ENCODE measurements around the gene NUFIP1. TPM values are rescaled to one million over a fixed set of nuclear protein-coding genes. Genes with fewer than 3 reads are reported as not detected.

The NUFIP1 gene
- total RNA-seq, 3 donors from 2014 or later = 15.7 to 16.3 (median 16.0) TPM

GRCh38 chr13:44976949-44977583 is 12.2 kb downstream of the NUFIP1 start:
- Mint-ChIP-seq H3K36me3 (ENCODE audit: insufficient read depth) (peaks cover 18% of the 10 kb centered on the region), H3K27me3 (ENCODE audit: low read depth) (no peaks in the 10 kb centered on the region), H3K9me3 (no peaks in the 10 kb centered on the region), H3K4me1 (ENCODE audit: low read depth) (no peaks in the 10 kb centered on the region), H3K4me3 (no peak overlapping the region)
- ATAC-seq = no peak
- no peak for DNase-seq

DNA sequence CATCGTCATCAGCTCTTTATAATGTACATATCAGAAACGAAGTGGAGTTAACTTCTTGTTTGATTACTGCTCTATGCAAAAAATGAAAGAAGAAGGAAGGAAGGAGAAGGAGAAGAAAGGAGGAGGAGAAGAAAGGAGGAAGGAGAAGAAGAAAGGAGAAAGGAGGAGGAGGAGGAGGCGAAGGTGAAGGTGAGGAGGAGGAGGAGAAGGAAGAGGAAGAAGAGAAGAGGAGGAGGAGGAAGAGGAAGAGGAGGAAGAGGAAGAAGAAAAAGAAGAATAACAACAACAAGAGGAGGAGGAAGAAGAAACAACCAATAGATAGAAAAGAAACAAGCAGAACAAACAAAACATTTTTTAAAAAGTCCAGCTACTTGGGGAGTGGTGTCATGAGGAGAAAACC is 13.1 kb downstream of the NUFIP1 start:
- H3K4me3 Mint-ChIP-seq = no peak overlapping the region
- DNase-seq = no peak
- no peaks in the 10 kb centered on the region for H3K27me3 Mint-ChIP-seq (ENCODE audit: low read depth)
- H3K9me3 Mint-ChIP-seq = no peaks in the 10 kb centered on the region
- ATAC-seq = no peak
- H3K36me3 Mint-ChIP-seq (ENCODE audit: insufficient read depth) = peaks cover 22% of the 10 kb centered on the region
- H3K4me1 Mint-ChIP-seq (ENCODE audit: low read depth) = no peaks in the 10 kb centered on the region

DNA sequence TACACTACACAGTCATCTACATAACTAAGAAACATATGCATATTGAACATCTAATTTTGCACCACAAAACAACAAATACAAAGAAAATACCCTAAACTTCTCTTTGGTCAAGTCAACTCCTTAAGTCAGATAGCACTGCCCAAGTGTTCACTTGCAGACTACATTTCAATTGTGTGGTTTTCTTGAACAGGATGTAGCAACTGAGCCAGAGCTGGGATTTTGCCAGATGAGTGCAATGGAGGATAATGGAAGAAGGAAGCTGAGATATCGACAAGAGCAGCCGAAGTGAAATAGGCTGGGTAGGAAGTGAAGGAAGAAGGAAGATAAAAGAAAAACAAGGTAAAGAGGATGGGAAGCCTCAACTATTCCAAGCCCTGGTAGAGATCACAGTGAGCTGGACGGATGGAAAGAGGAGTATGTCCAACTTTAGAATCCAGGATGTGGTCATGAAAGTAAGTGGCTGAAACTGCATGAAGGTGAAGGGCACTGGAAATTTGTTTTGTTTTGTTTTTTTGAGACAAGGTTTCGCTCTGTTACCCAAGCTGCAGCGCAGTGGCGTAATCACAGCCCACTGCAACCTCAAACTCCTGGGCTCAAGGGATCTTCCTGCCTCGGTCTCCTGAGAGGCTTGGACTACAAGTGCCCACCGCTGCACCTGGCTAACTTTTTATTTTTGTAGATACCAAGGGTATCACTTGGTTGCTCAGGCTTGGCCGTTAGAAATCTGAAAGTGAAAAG is 15.0 kb downstream of the NUFIP1 start:
- no peaks in the 10 kb centered on the region for H3K9me3 Mint-ChIP-seq
- no peak for DNase-seq
- H3K27me3 Mint-ChIP-seq (ENCODE audit: low read depth) = no peaks in the 10 kb centered on the region
- no peak overlapping the region for H3K4me3 Mint-ChIP-seq
- no peak for ATAC-seq
- H3K4me1 Mint-ChIP-seq (ENCODE audit: low read depth) = no peaks in the 10 kb centered on the region
- H3K36me3 Mint-ChIP-seq (ENCODE audit: insufficient read depth) = peaks cover 20% of the 10 kb centered on the region

GRCh38 chr13:44972956-44973581 is 16.2 kb downstream of the NUFIP1 start:
- Mint-ChIP-seq H3K36me3 (ENCODE audit: insufficient read depth) (peaks cover 17% of the 10 kb centered on the region), H3K27me3 (ENCODE audit: low read depth) (no peaks in the 10 kb centered on the region), H3K9me3 (no peaks in the 10 kb centered on the region), H3K4me1 (ENCODE audit: low read depth) (no peaks in the 10 kb centered on the region), H3K4me3 (no peak overlapping the region)
- ATAC-seq (no peak), DNase-seq (no peak)

DNA sequence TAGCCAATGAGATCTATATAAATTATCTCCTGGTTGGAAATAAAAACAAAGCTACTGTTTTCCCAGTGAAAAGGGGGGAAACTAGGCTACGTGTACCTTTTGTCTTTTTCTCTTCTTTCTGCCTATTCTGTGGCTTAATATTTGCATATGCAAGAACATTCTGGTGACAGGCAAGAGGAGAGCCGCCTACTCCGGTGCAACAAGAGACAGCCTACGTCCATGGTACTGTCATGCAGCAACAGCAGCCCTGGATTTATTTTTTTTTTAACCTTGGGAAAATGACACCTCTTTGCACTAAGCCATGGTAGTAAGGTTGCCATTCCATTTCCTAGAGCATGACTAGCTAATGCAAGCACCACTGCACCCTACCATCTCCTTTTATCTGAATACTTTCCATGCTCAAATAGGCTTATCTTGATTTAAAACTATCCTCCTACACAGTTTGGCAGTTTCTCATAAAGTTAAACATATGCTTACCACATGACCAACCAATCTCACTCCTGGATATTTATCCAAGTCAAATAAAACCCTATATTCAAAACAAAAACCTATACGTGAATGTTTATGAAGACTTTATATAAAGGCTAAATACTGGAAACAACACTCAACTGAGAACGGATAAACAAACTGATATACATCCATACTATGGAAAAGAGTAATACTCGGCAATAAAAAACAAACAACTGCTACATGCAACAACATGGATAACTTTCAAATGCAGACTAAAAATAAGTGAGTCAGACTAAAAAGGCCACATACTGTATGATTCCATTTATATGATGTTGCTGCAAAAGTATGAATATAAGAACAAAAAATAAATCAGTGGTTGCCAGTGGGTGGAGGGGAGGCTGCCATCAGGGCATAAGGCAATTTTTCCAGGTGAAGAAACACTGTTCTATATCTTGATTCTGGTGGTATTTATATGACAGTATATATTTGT is 17.3 kb downstream of the NUFIP1 start:
- Mint-ChIP-seq H3K9me3 (no peaks in the 10 kb centered on the region), H3K4me1 (ENCODE audit: low read depth) (no peaks in the 10 kb centered on the region)
- no peak for ATAC-seq

GRCh38 chr13:44969551-44970484 is 19.5 kb downstream of the NUFIP1 start:
- Mint-ChIP-seq H3K4me1 (ENCODE audit: low read depth) (no peaks in the 10 kb centered on the region), H3K36me3 (ENCODE audit: insufficient read depth) (peaks cover 20% of the 10 kb centered on the region), H3K27me3 (ENCODE audit: low read depth) (no peaks in the 10 kb centered on the region), H3K9me3 (no peaks in the 10 kb centered on the region), H3K4me3 (no peak overlapping the region)
- no peak for ATAC-seq
- no peak for DNase-seq

More for the DNA sequence above, 17.3 kb downstream of the NUFIP1 start:
- Mint-ChIP-seq H3K36me3 (ENCODE audit: insufficient read depth) (peaks cover 15% of the 10 kb centered on the region), H3K27me3 (ENCODE audit: low read depth) (no peaks in the 10 kb centered on the region), H3K4me3 (no peak overlapping the region)
- no peak for DNase-seq

- no peak for ATAC-seq
- H3K36me3 Mint-ChIP-seq (ENCODE audit: insufficient read depth) = peaks cover 34% of the 10 kb centered on the region
- no peaks in the 10 kb centered on the region for H3K9me3 Mint-ChIP-seq
- DNase-seq = no peak
- no peak overlapping the region for H3K4me3 Mint-ChIP-seq
- no peaks in the 10 kb centered on the region for H3K4me1 Mint-ChIP-seq (ENCODE audit: low read depth)
- no peaks in the 10 kb centered on the region for H3K27me3 Mint-ChIP-seq (ENCODE audit: low read depth)
Measured at GRCh38 chr13:44968434-44968815, 20.8 kb downstream of the NUFIP1 start.

DNA sequence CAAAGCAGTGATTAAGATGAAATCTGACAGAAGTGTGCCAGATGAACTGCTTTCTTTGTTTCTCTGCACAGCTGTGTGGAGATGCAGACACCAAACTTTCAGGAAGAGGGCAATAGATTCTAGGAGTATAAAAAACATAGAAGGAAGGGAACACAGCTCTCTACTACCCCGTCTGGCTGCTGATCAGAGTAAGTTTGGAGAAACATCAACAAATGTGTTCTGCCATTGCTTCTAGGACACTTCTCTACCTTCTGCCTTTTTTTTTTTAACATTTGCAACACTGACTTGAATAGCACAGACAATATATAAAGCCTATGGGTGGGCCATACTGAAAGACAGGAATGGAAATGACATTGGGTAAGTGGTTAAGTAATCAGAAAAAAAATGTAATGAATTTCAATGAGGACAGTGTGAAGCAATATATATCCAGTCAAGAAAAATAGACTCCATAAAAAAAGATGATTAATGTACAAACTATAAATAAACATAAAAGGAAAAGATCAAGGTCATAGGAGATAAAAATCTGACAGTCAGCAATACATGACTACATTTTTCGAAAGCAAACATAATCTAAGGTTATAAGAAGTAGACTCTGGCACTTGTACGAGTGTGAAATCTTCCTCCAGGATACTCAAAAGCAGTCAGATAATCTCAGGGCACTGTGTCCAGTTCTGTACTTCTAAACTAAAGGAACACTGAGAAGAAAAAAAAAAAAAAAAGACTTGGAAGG is 21.4 kb downstream of the NUFIP1 start:
- Mint-ChIP-seq H3K27me3 (ENCODE audit: low read depth) (no peaks in the 10 kb centered on the region), H3K4me3 (no peak overlapping the region), H3K36me3 (ENCODE audit: insufficient read depth) (peaks cover 38% of the 10 kb centered on the region), H3K4me1 (ENCODE audit: low read depth) (no peaks in the 10 kb centered on the region), H3K9me3 (peaks cover under 1% of the 10 kb centered on the region)
- ATAC-seq = no peak
- no peak for DNase-seq

DNA sequence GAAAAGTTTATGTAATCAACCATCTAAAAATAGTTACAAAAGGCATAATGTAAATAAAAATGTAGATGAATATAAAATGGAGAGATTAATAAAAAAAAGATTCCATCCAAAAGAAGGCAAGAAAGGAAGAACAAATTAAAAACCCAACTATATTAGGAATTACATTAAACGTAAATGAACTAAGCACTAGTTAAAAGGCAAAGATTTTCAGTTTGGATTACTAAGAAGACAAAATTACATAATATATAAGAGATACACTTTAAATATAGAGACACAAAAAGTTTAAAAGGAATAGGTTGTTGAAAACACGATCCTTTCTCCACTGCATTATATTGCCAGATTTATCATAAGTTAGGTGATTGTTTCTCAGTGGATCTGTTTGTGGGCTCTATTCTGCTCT is 27.3 kb downstream of the NUFIP1 start:
- H3K4me1 Mint-ChIP-seq (ENCODE audit: low read depth) = no peaks in the 10 kb centered on the region

DNA sequence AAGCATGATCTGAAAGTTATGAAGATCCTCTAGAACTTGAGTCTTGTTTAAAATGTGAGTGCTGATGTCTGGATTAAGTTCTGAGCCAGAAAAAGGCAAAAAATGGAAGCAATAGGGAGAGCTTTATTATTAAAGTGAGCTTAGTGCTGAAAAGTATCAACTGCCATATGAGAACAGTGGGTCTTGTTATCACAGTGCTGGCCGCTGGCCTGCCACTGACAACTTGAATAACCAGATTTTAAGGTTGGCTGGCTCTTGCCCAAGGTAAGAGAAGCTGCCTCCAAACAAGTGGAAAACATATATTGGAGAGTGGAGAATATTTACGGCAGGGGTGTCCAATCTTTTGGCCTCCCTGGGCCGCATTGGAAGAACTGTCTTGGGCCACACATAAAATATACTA is 33.9 kb downstream of the NUFIP1 start:
- no peaks in the 10 kb centered on the region for H3K27me3 Mint-ChIP-seq (ENCODE audit: low read depth)
- no peak for ATAC-seq
- peaks cover 18% of the 10 kb centered on the region for H3K36me3 Mint-ChIP-seq (ENCODE audit: insufficient read depth)
- H3K4me3 Mint-ChIP-seq = no peak overlapping the region
- H3K4me1 Mint-ChIP-seq (ENCODE audit: low read depth) = no peaks in the 10 kb centered on the region
- DNase-seq = no peak
- no peaks in the 10 kb centered on the region for H3K9me3 Mint-ChIP-seq

More for the DNA sequence above, 27.3 kb downstream of the NUFIP1 start:
- ATAC-seq = no peak
- no peak for DNase-seq
- Mint-ChIP-seq H3K9me3 (peaks cover 15% of the 10 kb centered on the region), H3K36me3 (ENCODE audit: insufficient read depth) (peaks cover 45% of the 10 kb centered on the region), H3K27me3 (ENCODE audit: low read depth) (no peaks in the 10 kb centered on the region), H3K4me3 (no peak overlapping the region)

- H3K9me3 Mint-ChIP-seq = no peaks in the 10 kb centered on the region
- DNase-seq (no peak), ATAC-seq (no peak)
- H3K27me3 Mint-ChIP-seq (ENCODE audit: low read depth) = no peaks in the 10 kb centered on the region
- peaks cover 20% of the 10 kb centered on the region for H3K36me3 Mint-ChIP-seq (ENCODE audit: insufficient read depth)
- no peaks in the 10 kb centered on the region for H3K4me1 Mint-ChIP-seq (ENCODE audit: low read depth)
- H3K4me3 Mint-ChIP-seq = no peak overlapping the region
Measured at GRCh38 chr13:44954224-44954623, 35.0 kb downstream of the NUFIP1 start.

- Mint-ChIP-seq H3K36me3 (ENCODE audit: insufficient read depth) (peaks cover 21% of the 10 kb centered on the region), H3K4me3 (no peak overlapping the region), H3K4me1 (ENCODE audit: low read depth) (no peaks in the 10 kb centered on the region), H3K27me3 (ENCODE audit: low read depth) (no peaks in the 10 kb centered on the region), H3K9me3 (no peaks in the 10 kb centered on the region)
- ATAC-seq = no peak
- no peak for DNase-seq
Measured at GRCh38 chr13:44952671-44953070, 36.6 kb downstream of the NUFIP1 start.

- H3K36me3 Mint-ChIP-seq (ENCODE audit: insufficient read depth) = peaks cover 24% of the 10 kb centered on the region
- H3K4me3 Mint-ChIP-seq = no peak overlapping the region
- no peaks in the 10 kb centered on the region for H3K9me3 Mint-ChIP-seq
- ATAC-seq (no peak), DNase-seq (no peak)
- no peaks in the 10 kb centered on the region for H3K4me1 Mint-ChIP-seq (ENCODE audit: low read depth)
- no peaks in the 10 kb centered on the region for H3K27me3 Mint-ChIP-seq (ENCODE audit: low read depth)
Measured at GRCh38 chr13:44951184-44951583, 38.1 kb downstream of the NUFIP1 start.

Measured in activated T-cell treated with anti-CD3 and anti-CD28 coated beads, Interleukin-2, amount 50 U/mL, for 4 hours (primary cell).